Activated T-cell treated with anti-CD3 and anti-CD28 coated beads for 24 hours (primary cell): Measurements from ENCODE around the gene SRRM1.

ENCODE experiments used
- DNase-seq: peaks from one replicate; pipeline ENCODE4 v3.0.0-alpha.2; 2020; ENCODE audit warnings: low read depth

The SRRM1 gene, protein sequence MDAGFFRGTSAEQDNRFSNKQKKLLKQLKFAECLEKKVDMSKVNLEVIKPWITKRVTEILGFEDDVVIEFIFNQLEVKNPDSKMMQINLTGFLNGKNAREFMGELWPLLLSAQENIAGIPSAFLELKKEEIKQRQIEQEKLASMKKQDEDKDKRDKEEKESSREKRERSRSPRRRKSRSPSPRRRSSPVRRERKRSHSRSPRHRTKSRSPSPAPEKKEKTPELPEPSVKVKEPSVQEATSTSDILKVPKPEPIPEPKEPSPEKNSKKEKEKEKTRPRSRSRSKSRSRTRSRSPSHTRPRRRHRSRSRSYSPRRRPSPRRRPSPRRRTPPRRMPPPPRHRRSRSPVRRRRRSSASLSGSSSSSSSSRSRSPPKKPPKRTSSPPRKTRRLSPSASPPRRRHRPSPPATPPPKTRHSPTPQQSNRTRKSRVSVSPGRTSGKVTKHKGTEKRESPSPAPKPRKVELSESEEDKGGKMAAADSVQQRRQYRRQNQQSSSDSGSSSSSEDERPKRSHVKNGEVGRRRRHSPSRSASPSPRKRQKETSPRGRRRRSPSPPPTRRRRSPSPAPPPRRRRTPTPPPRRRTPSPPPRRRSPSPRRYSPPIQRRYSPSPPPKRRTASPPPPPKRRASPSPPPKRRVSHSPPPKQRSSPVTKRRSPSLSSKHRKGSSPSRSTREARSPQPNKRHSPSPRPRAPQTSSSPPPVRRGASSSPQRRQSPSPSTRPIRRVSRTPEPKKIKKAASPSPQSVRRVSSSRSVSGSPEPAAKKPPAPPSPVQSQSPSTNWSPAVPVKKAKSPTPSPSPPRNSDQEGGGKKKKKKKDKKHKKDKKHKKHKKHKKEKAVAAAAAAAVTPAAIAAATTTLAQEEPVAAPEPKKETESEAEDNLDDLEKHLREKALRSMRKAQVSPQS

GRCh38 chr1:24642481-24643362 lies at the start of gene SRRM1:
SRRM1 (plus strand) TSS chr1:24643302; CDS start chr1:24643327, 25 bp downstream.
- DNase-seq, result peak; percentile 98

GRCh38 chr1:24594328-24594598 lies 48.8 kb upstream of the SRRM1 start:
- no peak for DNase-seq

GRCh38 chr1:24596401-24596880 lies 46.7 kb upstream of the SRRM1 start:
- no peak for DNase-seq

GRCh38 chr1:24599265-24599664 lies 43.8 kb upstream of the SRRM1 start:
- DNase-seq, result no peak

DNA sequence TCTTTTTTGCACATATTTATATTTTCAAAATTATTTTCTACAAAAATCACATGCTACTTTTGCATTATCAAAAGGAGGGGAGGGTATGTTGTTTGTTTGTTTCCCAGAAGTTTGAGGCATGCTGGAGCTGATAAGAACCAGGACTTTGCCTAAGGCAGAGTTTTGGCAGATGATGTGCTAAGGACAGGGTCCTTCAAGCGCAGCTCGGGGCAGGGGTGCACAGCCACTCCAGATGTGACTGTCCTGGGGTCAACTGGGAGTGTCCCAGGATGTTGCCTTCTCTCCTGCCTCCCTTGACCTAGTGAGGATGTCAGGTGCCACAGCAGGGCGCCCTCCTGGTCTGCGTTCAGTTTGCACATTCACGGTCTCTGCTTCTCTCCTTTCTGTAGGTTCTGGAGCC lies 42.6 kb upstream of the SRRM1 start:
- DNase-seq, result no peak

DNA sequence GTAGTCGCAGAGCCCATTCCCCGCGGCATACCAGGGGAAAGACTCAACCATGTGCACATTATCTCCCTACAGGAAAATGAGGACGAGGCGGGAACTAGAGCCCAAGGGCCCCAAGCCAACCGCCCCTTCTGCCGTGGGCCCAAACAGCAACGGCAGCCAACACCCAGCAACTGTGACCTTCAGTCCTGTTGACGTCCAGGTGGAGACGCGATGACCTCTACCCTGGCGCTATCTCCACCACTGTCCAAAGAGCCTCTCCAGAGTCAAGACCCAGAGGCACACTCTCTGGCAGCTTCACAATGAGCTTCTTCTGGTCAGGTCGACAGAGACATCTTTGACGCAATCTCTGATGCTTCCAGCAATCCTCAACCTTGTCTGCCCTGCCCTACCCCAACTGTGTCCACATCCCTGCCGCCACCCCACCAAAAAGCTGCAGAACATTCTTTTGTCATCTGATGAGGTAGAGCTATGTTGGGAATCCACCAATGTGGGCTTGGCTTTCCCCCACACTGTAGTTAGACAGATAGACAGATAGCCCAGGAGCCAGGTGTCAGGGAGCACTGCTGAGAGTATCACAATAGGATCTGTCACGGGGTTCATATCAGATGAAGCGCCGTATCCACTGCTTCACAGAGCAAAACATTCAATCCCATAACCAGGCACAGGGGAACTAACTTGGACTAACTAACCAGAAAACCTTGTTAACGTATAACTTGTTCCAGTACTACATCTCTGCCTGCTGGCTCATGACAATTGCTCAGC lies 37.4 kb upstream of the SRRM1 start:
- no peak for DNase-seq

GRCh38 chr1:24606296-24606605 lies 36.9 kb upstream of the SRRM1 start:
- DNase-seq, result no peak

- DNase-seq, result no peak
These were observed 36.5 kb upstream of the SRRM1 start for GRCh38 chr1:24606621-24607020.

DNA sequence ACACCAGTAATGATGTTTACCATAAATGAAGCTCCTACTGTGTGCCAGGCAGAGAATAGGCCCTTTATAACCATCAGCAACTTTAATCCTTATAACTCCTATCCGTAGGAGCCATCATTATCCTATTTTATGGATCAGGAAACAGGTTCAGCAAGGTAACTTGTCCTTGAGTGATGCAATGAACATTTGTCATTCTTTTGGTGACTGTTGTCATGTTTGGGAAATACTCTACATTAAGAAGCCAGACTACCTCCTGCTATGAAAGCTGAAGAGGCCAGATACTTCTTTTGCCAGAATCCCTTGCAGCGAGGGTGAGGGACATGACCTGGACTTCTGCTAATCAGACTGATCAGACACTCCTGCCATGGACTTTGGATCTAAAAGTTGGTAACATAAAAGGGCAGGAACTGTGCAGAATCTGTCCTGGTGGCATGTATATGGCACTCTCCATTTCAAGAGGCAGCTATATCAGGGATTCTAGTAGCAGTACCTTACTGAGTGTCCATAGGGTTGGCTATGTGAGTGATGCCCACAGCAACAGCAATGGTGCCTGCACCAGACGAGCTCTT lies 33.1 kb upstream of the SRRM1 start:
- DNase-seq, result no peak

- DNase-seq, result no peak
These were observed 23.7 kb upstream of the SRRM1 start for GRCh38 chr1:24619376-24619775.

- DNase-seq, result no peak
These were observed 22.4 kb upstream of the SRRM1 start for GRCh38 chr1:24620678-24621077.

- no peak for DNase-seq
These were observed 22.0 kb upstream of the SRRM1 start for GRCh38 chr1:24621121-24621520.

DNA sequence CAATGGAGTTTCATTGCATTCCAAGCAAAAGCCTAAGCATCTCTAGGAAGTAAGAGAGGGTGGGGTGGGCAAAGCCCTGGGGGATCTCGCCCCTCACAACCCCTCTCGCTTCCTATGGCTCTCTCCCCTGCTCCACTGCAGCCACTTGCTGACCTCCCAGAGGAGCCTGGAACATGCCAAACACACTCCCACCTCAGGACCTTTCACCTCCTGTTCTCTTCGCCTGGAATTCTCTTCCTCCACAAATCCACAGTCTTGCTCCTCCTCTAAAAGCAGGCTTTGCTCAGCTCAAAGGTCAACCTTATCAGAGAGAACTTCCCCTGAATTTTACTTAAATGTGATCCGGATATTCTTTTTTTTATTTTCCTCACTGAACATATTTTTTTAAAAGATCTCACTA lies 20.9 kb upstream of the SRRM1 start:
- no peak for DNase-seq

- DNase-seq, result no peak
These were observed 10.3 kb upstream of the SRRM1 start for GRCh38 chr1:24632832-24633175.

- no peak for DNase-seq
These were observed 7.8 kb upstream of the SRRM1 start for GRCh38 chr1:24635195-24635843.

GRCh38 chr1:24636661-24637357 lies 6.3 kb upstream of the SRRM1 start:
- no peak for DNase-seq

GRCh38 chr1:24639094-24639493 lies 4.0 kb upstream of the SRRM1 start:
- no peak for DNase-seq

DNA sequence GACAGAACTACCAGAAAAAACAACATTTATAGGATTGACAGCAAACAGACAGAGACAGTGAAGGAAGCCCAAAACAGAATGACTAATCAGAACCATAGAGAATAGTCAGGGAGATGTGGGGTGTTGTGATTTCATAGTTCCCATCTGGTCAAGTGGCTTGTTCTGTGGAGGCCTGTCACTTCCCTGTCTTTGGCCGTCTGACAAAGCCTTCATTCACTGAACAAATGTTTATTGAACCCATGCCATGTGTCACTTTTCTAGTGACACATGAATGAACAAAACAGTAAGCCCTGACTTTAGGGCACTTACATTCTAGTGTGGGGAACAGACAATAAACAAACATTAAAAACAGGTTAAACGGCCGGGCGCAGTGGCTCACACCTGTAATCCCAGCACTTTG lies 3.2 kb upstream of the SRRM1 start:
- no peak for DNase-seq

DNA sequence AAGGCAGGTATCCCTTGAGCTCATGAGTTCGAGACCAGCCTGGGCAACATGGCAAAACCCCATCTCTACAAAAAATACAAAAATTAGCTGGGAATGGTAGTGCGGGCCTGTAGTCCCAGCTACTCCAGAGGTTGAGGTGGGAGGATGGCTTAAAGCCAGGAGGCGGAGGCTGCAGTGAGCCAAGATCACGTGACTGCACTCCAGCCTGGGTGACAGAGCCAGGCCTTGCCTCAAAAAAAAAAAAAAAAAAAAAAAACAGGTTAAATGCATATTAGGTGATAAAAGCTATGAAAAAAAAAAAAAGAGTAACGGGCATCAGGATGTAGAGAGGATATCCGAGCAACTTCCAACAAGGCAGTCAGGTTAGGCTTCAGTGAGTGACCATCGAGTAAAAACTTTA lies 2.8 kb upstream of the SRRM1 start:
- no peak for DNase-seq

DNA sequence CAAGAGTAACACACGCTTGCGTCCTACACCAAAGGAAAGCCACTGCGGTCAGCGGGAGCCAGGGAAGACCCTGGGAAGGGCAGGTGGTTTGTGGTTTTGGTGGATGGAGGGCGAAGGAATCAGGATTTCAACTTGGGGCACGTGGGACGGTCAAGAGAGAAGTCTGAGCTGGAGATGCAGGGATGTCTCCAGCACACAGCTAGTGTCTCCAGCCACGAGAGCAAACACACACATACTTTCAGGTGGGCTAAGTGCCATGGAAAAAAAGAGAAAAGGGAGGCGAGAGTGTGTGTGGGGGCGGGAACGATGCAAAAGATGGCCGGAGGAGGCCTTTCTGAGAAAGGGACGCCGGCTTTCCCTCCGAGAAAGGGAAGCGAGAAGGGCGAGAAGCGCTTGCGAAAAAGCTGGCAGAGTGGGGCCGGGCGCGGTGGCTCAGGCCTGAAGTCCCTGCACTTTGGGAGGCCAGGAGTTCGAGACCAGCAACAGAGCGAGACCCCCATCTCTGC lies 1.4 kb upstream of the SRRM1 start:
- DNase-seq, result peak; percentile 17
